ENCODE data around the gene STON2.
A peak's percentile ranks its signal among the peaks of the same experiment; 100 is the strongest.
"Not testable (repeated sequence)": the region's sequence is repeated elsewhere in the genome, so short reads cannot be mapped to it uniquely, and the experiment has no call there.

STON2 gene

GRCh38 chr14:81400202-81400678, at the start of gene STON2:
STON2 (minus strand) TSS chr14:81400324; CDS start chr14:81398382, 1,942 bp downstream.
- DNase-seq = no peak

GRCh38 chr14:81449576-81449975, 49.5 kb upstream of the STON2 start:
- no peak for DNase-seq

- DNase-seq = no peak
Observed at GRCh38 chr14:81449114-81449513, 49.0 kb upstream of the STON2 start.

- DNase-seq = no peak
Observed at GRCh38 chr14:81447021-81447764, 47.1 kb upstream of the STON2 start.

GRCh38 chr14:81446279-81447007, 46.3 kb upstream of the STON2 start:
- DNase-seq = no peak

- no peak for DNase-seq
Observed at GRCh38 chr14:81441626-81442134, 41.6 kb upstream of the STON2 start.

- DNase-seq = no peak
Observed at GRCh38 chr14:81440041-81440440, 39.9 kb upstream of the STON2 start.

- no peak for DNase-seq
Observed at GRCh38 chr14:81437244-81437643, 37.1 kb upstream of the STON2 start.

- DNase-seq = peak; percentile 5
Observed at GRCh38 chr14:81436296-81437138, 36.4 kb upstream of the STON2 start.

- DNase-seq = peak; percentile 4
Observed at GRCh38 chr14:81435391-81436295, 35.5 kb upstream of the STON2 start.

- DNase-seq = no peak
Observed at GRCh38 chr14:81435048-81435390, 34.9 kb upstream of the STON2 start.

GRCh38 chr14:81434230-81434629, 34.1 kb upstream of the STON2 start:
- DNase-seq = no peak

GRCh38 chr14:81433378-81433777, 33.3 kb upstream of the STON2 start:
- DNase-seq = no peak

GRCh38 chr14:81432219-81432661, 32.1 kb upstream of the STON2 start:
- DNase-seq = no peak

GRCh38 chr14:81430235-81430634, 30.1 kb upstream of the STON2 start:
- no peak for DNase-seq

- not testable (repeated sequence) for DNase-seq
Observed at GRCh38 chr14:81429749-81430148, 29.6 kb upstream of the STON2 start.

GRCh38 chr14:81429028-81429427, 28.9 kb upstream of the STON2 start:
- no peak for DNase-seq

- no peak for DNase-seq
Observed at GRCh38 chr14:81427348-81428058, 27.4 kb upstream of the STON2 start.

- DNase-seq = no peak
Observed at GRCh38 chr14:81423504-81423903, 23.4 kb upstream of the STON2 start.

- DNase-seq = no peak
Observed at GRCh38 chr14:81418057-81418790, 18.1 kb upstream of the STON2 start.

- DNase-seq = no peak
Observed at GRCh38 chr14:81416981-81417380, 16.9 kb upstream of the STON2 start.

All from activated gamma-delta T cell treated with Interleukin-2 at 50 U/mL for 16 hours (primary cell).